ENCODE measurements around the gene ULK2.

ULK2 gene

DNA sequence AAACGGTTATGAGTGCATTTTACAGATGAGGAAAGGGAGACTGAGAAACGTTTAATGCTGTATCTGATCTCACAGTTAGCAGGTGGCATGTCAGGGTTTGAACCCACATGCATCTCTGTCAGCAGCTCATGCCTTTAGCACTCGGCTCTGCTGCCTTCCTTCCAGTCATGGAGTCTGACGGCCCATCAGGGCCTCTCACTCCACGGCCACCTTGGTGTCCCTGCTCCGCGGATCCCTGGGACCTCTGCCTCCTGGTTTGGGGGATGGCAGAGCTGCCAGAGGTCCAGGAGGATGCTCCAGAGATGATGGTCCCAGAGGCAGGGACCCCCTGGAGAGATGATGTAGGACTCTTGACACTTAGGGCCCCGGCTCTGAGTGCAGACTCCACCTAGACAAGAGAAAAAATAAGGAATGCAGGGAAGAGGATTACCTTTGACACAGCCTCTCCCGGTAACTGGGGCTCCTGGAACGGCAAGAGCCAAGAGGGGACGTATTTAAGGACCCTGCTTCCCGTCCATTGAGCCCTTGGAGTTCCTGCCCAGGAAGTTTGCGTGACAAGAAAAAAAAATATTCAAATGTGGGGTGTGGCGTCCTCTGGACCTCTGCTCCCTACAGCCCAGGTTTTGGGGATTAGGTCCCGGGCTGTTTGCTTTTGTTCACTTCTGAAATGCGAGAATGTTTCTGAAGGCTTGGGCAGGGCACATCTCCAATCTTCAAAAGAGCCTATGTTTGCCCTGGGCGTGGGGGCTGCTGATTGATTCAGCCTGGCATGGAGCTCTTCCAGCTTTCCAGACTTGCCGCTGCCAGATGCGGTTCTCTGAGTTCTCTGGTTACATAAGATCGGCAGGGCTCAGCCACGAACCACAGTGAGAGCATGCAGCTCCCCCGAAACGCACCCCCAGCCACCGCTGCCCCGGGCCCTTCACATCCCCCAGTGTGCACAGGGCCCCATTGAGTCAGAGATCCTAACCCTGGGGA lies 119.6 kb downstream of the ULK2 start, which contains the start of gene ALDH3A1:
ALDH3A1 (minus strand) TSS at position 470 of the 978 bp plus-strand sequence. CDS start 3,169 bp downstream, outside the sequence.
- DNase-seq (ENCODE audit: low read depth, low spot score): no peak

DNA sequence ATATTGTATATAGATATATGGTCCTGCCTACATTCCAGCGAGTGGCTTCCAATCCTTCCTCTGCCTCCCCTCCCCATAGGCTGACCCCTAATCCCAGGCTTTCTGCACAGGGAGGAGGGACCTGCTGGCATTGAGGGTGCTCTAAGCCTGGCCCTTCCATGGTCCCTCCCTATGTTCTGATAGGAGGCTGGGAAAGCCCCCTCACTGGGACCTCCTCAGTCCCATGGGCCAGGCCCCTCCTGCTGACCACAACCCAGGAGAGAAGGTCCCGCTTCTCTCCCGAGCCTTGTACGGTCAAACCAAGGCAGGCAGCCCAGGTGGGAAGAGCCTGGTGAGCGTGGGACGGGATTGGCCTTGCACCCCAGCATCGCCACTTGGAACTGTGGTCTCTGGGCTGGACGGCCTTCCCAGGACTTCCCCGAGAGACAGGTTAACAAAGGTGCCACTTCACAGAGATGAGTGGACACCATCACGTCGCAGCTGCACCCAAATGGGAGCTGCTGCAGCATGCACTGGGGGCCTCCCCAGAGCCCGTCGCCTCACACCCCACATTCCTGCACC lies 120.5 kb downstream of the ULK2 start:
- DNase-seq (ENCODE audit: low read depth, low spot score): no peak

DNA sequence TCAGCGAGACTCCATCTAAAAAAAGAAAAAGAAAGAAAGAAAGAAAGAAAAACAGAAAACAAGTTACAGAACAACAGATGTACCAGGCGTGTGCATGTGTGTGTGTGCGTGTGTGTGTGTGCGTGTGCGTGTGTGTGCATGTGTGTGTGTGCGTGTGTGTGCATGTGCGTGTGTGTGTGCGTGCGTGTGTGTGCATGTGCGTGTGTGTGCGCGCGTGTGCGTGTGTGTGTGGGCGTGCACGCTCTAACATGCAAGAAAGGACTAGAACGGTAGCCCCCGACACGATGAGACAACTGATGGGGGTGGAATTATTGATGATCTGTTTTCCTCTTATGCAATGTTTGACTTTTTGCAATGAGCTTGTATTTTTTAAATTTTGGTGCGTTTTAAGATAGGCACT lies 121.2 kb downstream of the ULK2 start:
- no peak for DNase-seq (ENCODE audit: low read depth, low spot score)

DNA sequence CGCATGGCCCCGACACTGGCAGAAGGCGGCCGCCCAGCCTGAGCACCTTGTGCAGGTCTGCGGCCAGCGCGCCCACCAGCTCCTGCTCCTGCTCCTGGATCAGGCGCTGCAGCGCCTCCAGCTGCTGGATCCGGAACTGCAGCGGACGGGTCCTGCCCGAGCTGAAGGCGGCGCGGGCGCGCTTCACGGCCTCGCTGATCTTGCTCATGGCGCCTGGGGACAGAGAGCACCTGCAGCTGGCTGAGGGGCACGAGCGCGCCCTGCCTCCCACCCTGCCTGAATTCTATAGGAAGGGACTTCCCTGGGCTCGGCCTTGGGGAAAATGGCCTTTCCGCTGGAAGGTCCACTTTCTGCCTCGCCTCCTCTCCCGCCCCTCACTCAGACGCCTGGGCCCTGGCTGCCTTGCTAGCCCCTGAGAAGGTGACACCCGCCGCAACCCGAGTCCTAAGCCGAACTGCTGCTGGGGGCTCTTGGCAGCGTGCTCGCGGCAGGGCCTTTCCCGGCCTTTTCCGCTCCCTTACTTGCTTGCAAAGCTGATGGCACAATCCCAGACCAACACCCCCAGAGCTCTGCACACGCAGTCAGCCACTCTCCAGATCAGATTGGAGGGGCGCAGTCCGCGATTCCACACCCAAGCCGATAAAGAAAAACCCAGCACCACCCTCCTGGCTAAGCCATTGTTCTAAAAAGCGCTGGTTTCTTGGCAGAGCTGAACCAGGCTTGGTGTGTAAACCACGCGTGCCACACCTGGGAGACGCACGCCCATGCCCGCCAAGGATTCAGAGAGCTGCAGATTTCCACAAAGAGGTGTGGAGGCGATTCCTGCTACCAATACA lies 122.6 kb downstream of the ULK2 start:
- DNase-seq (ENCODE audit: low read depth, low spot score): peak; percentile 74

DNA sequence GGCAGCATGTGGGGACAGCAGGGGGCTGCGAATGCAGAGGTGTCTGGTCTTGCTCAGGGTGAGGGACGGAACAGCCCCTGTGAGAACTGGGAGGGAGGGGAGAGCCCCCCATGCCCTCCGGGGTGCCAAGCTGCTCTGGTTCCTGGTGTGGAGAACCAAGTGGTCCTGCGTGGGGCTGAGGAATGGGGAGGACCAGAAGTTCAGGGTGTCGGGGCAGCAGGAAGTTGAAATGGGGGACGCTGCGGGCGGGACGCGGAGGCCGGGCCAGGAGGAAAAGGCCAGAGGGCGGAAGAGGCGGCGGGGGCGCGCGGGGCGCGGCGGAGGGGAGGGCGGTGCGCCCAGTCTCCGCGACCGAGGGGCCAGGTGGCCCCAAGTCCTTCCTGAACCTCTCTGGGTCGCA lies 123.2 kb downstream of the ULK2 start:
- DNase-seq (ENCODE audit: low read depth, low spot score): no peak

DNA sequence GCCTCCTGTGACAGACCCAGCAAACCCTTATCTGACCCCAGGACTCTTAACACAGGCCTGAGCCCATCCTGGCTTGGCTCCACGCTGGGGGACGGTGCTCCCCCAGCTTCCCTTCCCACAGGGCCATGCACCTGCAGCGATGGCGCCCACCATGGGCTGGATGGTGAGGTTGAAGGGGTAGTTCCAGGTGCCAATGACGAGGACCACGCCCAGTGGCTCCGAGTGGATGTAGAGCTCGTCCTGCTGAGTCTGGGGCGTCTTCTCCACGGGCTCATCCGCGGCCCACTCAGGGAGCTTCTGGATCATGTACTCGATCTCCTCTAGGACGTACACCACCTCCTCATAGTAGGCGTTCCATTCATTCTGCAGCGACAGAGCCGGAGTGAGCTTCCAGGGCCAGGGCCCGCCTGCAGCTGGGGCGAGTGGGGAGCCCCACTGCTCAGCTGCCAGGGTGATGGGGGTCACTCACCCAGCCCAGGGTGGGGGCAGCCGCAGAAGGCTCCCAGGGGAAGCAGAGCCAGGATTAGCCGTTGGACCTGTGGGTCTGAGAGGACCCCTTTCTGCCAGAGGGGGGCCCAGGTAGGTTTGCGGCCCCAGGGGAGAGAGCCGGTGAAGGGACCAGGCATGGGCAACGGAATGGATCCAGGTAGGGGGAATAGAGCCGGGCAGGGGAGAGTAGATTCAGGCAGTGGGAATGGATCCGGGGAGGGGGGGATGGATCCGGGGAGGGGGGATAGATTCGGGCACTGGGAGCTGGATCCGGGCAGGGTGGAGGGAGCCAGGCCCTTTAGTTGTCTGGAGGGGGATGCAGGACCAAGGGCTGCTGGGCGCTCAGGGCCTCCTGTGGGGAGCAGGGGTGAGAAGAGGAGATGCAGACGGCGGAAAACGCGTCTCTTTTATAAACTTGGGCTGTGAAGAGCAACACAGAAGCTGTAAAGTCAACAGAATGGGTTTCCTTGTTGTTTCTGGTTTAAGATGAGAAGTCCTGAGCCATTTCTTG lies 124.3 kb downstream of the ULK2 start:
- no peak for DNase-seq (ENCODE audit: low read depth, low spot score)

DNA sequence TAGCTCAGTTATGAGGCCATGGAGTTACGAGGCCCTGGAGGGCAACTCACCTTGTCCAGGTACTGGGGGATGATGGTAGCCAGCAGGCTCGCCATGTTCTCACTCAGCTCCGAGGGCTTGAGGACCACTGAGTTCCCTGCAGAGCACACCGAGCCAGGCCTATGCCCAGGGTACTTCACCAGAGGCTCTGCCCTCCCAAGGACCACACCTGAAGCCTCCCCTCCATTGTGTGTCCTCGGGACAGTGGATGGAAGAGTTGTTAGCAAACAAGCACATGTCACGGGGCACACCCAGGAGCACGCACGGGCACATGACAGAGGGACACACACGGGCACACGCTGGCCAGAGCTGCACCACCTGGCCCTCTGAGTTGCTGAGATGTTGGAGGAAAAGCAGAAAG lies 125.2 kb downstream of the ULK2 start:
- no peak for DNase-seq (ENCODE audit: low read depth, low spot score)

DNA sequence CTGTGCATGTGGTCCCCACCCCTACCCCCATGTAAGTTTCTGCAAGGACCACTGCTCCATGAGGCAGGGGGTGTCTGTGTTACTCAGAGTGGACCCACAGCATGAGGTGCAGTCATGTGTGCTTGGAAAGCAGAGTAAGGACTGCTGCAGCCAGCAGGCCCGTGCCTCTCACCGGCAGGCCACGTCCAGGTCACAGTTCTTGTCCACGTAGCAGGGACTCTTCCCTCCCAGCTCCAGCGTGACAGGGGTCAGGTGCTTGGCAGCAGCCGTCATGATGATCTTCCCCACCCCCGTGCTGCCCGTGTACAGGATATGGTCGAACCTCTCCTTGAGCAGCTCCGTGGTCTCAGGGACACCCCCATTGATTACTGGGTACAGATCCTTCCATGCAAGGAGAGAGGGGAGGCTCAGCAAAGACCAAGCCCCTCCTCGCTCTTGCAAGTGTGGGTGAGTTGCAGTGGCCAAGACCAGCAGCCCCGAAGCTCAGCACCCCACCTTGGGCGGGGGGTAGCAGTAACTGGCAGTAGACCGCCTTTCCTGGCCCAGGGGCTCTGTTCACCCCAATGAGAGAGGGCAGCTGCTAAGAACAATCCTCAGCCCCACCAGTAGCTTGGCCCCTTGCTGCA lies 125.8 kb downstream of the ULK2 start:
- no peak for DNase-seq (ENCODE audit: low read depth, low spot score)

DNA sequence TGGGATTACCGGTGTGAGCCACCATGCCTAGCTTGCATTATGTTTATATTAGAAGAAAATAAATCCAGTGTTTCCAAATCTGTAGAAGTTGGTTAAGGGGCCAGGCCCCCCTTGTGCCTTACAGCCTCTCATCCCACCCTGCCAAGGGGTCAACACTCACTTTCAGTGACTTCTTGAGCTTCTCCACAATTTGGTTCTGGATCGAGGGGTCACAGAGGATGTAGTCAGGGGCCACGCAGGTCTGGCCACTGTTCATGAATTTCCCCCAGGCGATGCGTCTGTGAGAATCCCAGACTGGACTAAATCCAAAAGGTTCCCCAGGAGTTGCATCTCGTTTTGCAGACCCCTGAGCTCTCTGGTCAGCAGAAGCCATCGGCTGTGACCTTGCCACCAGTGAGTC lies 126.8 kb downstream of the ULK2 start:
- no peak for DNase-seq (ENCODE audit: low read depth, low spot score)

DNA sequence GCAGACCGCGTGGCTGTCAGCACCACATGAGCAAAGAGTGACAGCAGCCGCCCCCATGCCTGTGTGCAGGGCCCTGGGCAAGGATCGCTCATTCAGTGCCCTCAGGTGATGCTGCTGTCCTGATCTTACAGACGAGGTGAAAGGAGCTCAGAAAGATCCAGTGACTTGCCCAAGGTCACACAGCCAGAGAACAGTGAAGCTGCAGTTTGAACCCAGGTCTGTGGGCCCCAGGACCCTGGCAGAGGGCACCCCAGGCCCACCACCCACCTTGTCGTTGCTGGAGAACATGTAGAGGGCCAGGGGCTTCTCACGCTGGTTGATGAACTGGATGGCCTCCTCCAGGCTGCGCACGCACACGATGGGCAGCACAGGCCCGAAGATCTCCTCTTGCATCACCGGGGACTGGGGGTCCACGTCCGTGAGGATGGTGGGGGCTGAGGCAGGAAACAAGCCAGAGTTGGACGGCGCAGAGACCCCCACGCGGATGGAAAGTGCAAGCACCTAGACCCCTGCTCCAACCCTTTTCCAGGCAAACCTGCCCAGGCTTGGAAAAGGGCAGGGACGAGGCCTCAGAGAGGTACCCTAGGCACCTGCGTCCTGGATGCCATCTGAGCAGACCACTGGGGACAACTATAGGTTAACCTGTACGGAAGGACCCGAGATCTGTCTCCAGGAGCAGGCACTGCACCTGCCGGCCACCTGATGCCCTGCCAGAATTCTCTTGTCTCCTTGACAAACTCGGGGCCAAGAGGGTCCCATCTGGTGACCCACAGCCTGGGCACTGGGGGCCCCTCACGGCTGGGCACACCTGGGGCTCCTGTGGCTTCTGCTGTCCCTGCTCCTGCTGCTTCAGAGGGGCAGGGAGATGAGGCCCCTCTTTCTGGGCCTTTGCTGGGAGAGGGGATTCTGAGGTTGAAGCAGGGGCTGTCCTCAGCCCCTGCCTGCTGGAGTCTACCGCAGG lies 128.2 kb downstream of the ULK2 start:
- DNase-seq (ENCODE audit: low read depth, low spot score): no peak

DNA sequence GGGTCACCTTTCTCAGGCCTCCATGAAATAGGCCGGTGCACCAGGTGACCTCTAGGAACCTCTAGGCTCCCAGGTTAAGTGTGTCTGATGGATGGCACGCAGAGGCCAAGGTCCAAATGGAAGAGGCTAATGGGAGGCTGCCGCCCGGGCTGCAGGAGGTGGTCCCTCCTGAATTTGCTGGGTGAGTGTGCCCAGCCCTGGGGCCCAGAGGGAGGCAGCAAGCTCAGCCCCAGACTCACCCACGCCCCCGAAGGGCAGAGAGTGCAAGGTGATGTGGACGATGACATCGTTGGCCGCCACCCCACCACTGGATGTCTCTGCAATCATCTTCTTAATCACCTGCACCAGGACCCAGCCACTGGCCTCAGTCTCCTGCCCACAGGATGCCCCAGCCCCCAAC lies 129.0 kb downstream of the ULK2 start:
- no peak for DNase-seq (ENCODE audit: low read depth, low spot score)

DNA sequence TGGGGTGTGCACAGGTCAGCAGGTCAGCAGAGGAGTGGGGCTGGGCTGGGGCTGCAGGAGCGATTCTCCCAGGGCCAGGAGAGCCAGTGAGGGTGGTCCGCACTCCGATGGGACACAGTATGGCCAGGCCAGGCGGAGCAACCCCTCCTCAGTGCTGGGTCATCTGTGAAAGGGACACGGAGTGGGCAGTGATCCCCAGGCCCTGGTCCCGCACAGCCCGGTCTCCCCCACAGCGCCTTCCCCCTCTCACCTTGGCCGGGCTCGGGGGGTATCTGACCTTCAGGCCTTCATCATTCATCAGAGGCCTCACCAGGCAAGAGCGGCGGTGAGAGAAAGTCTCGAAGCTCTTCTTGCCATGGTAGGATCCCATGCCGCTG lies 129.7 kb downstream of the ULK2 start:
- DNase-seq (ENCODE audit: low read depth, low spot score): no peak

DNA sequence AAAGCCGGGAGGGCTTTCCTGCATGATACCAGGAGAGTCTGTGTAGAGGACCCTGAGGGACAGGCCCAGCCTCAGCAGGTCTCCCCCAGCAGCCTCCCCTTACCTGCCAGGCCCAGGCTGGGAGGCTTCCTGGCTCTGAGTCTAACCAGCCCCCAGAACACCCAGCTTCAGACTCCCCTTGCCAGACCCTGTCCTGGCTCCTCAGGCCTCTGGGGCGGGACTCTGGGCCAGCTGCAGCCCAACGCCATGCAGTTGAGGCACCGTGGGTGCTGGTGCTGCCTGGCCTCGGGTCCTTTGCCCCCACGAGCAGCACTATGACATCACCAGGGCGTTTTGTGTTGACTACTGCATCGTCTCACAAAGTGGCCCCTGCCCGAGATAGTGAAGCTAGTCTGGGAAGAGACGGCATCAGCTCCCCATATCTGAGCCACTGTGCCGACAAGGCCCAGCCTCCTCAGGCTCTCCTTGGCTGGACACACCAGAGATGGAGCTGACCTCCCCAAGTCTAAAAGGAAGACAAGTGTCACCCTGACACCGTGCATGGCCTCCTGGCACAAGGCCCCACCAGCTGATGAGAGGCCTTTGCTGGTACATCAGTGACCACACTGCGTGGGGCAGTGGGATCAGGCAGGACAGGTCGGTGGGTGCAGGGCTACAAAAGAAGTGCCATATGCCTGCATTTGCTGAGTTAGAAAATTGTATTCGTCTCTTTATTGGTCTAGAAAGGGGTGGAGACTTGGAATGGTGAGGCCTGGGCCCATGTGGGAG lies 130.2 kb downstream of the ULK2 start:
- no peak for DNase-seq (ENCODE audit: low read depth, low spot score)

DNA sequence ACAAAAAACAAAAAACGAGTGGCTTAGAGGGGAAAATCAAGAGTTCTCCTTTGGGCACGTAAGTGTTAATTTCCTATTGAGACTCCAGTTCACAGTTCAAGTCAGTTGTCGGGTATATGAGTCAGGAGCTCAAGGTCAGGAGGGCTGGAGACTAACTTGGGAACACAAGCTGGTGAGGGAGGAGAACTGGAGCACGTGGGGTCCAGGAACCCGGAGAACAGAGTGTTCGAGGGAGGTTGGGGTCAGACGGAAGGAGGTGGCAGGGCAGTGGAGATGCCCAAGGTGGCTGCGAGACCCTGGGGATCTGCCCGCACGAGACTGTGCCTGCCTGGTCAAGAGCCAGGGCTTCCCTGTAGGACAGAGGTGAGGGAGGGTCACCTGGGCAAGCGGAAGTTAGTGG lies 131.7 kb downstream of the ULK2 start:
- no peak for DNase-seq (ENCODE audit: low read depth, low spot score)

DNA sequence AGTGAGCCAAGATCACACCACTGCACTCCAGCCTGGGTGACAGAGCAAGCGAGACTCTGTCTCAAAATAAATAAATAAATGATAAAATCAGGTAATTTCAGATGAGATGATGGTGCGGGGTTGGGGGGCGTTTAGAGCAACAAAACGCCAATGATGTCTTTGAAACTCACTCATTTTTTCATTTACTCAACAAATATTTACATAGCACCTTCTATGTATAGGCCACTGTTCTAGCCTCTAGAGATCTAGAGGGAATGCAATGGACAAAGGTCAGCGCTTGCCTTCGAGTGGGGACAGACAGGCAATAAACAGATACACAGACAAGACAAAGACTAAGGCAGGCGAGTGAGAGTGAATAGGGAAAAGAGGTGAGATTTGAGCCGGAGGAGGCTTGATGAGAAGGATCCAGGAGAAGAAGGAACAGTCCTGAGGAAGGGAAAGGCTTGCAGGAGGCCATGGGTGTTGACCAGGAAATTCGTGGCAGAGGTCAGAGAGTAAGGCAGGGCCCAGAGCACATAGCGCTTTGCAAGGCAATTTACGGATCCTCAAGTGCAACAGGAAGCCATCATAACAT lies 133.7 kb downstream of the ULK2 start:
- no peak for DNase-seq (ENCODE audit: low read depth, low spot score)

DNA sequence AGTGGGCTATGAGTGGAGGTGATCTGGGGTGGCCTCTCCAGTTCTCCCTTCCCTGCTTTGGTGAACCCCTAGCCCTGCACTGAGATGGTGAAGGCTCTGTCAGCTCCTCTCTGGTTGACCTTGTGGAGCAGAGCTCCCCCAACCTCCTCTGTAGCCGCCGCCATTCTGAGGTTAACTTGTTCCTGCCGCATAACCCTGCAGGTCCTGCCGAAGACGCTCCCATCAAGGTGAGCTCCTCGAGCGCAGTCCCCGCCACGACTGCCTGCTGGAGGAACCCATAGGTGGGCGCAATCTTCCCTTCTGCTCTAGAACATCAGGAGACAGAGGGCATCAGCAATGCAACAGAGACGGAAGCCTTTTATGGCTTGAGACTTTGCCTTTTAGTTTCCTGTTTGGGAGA lies 136.1 kb downstream of the ULK2 start:
- no peak for DNase-seq (ENCODE audit: low read depth, low spot score)

DNA sequence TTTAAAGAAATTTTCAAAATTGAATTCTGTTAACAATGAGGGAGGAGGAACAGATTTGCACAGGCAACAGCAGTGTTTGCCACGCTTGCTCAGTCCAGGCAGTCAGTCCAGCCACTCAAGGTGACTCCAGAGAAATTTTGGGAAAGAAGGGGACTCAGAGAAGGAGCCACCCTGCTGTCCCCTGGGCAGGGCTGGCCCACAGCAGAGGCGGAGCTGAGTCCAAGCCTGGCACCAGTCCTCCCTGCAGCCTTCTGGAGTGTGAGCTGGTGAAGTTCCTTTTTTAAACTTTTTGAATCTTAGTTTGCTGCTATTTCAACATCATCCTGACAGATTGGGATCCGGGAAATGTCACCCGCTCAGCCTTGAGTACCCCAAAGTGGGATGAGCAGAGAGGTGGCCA lies 136.9 kb downstream of the ULK2 start:
- no peak for DNase-seq (ENCODE audit: low read depth, low spot score)

DNA sequence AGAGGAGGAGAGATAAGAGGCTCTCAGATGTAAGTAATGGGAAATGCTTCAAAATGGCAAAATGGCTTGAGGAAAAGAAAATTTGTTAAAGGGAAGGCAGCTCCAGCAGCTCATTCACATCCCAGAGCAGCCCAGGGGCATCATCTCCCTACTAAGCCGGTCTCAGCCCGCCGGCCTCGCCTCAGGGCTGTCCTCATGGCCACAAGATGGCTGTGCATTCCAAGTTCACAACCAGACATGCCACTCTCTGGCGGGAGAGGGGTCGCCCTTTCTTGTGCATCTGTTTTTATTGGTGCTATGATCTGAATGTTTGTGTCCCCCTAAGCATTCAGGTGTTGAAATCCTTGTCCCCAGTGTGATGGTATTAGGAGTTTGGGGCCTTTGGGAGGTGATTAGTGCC lies 137.8 kb downstream of the ULK2 start:
- DNase-seq (ENCODE audit: low read depth, low spot score): no peak

Measured in activated naive CD8-positive, alpha-beta T cell treated with anti-CD3 and anti-CD28 coated beads, Interleukin-2, amount 50 U/mL, for 16 hours (primary cell).